ENCODE data around the gene ALDH16A1. TPM values are rescaled to one million over a fixed set of nuclear protein-coding genes. Genes with fewer than 3 reads are reported as not detected.
A peak's percentile ranks its signal among the peaks of the same experiment; 100 is the strongest.

The ALDH16A1 gene
- total and polyA plus RNA-seq, 2 donors (not counting 1 experiment from before 2014, with no cell fraction given), result 2.4 to 24.9 TPM

GRCh38 chr19:49423071-49423984, 29.7 kb upstream of the ALDH16A1 start, which contains the start of gene PTH2:
TSS of gene PTH2 (minus strand) at chr19:49423441. CDS start at chr19:49423339, 102 bp downstream.
- H3K4me2 ChIP-seq (ENCODE audit: extremely low read depth, insufficient read depth, low read length), result no peak within 1 kb of the TSS

GRCh38 chr19:49423985-49424303, 29.1 kb upstream of the ALDH16A1 start:
- no peaks in the 10 kb centered on the region for H3K9me3 ChIP-seq (ENCODE audit: control insufficient read depth, insufficient read depth, low read depth, low read length)
- no peak overlapping the region for H3K4me3 ChIP-seq (replicated peaks in 1 of 4; ENCODE audit: control extremely low read depth in 1 of 4, insufficient read depth in 1 of 4, low read depth in 3 of 4, low read length in 4 of 4)
- H3K4me2 ChIP-seq (ENCODE audit: extremely low read depth, insufficient read depth, low read length), result no peak overlapping the region
- H2AFZ ChIP-seq (ENCODE audit: low read length), result no peak overlapping the region
- no peak overlapping the region for H3K9ac ChIP-seq (ENCODE audit: insufficient read depth, low read length)
- H3K36me3 ChIP-seq (ENCODE audit: control insufficient read depth, insufficient read depth, low read length), result no peaks in the 10 kb centered on the region
- peaks cover 83% of the 10 kb centered on the region for H3K27me3 ChIP-seq (ENCODE audit: control insufficient read depth, insufficient read depth, low read length)
- no peak for TF ChIP-seq CTCF (conservative IDR thresholded peaks at IDR 0.05 in 1 of 2, IDR thresholded peaks at IDR 0.05 in 1 of 2; ENCODE audit: low read depth in 1 of 2, low read length in 2 of 2)
- no peak for TF ChIP-seq EZH2 (IDR thresholded peaks at IDR 0.05; ENCODE audit: low read length, missing control alignments)
- no peak overlapping the region for H3K27ac ChIP-seq (ENCODE audit: insufficient read depth, low read length)
- no peaks in the 10 kb centered on the region for H3K4me1 ChIP-seq (ENCODE audit: control insufficient read depth, extremely low read depth, insufficient read depth, low read length)
- DNase-seq (ENCODE audit: low read depth in 2 of 2), result no peak
- no peaks in the 10 kb centered on the region for H3K79me2 ChIP-seq (ENCODE audit: control insufficient read depth, insufficient read depth, low read length)
- no peaks in the 10 kb centered on the region for H4K20me1 ChIP-seq (ENCODE audit: control insufficient read depth, extremely low read depth, insufficient read depth, low read length)

More at GRCh38 chr19:49423071-49423984, 29.7 kb upstream of the ALDH16A1 start, which contains the start of gene PTH2:
- no peaks in the 10 kb centered on the region for H3K9me3 ChIP-seq (ENCODE audit: control insufficient read depth, insufficient read depth, low read depth, low read length)
- H3K4me3 ChIP-seq (replicated peaks in 1 of 4; ENCODE audit: control extremely low read depth in 1 of 4, insufficient read depth in 1 of 4, low read depth in 3 of 4, low read length in 4 of 4), result no peak within 1 kb of the TSS
- H3K9ac ChIP-seq (ENCODE audit: insufficient read depth, low read length), result no peak within 1 kb of the TSS
- H3K36me3 ChIP-seq (ENCODE audit: control insufficient read depth, insufficient read depth, low read length), result no peaks in the 10 kb centered on the region
- H3K27ac ChIP-seq (ENCODE audit: insufficient read depth, low read length), result no peak within 1 kb of the TSS
- no peak for DNase-seq (ENCODE audit: low read depth in 2 of 2)
- TF ChIP-seq CTCF (conservative IDR thresholded peaks at IDR 0.05 in 1 of 2, IDR thresholded peaks at IDR 0.05 in 1 of 2; ENCODE audit: low read depth in 1 of 2, low read length in 2 of 2) (no peak), EZH2 (IDR thresholded peaks at IDR 0.05; ENCODE audit: low read length, missing control alignments) (peak; percentile 44)
- H4K20me1 ChIP-seq (ENCODE audit: control insufficient read depth, extremely low read depth, insufficient read depth, low read length), result no peaks in the 10 kb centered on the region
- H3K79me2 ChIP-seq (ENCODE audit: control insufficient read depth, insufficient read depth, low read length), result no peaks in the 10 kb centered on the region
- H3K27me3 ChIP-seq (ENCODE audit: control insufficient read depth, insufficient read depth, low read length), result peaks cover 84% of the 10 kb centered on the region
- H2AFZ ChIP-seq (ENCODE audit: low read length), result no peak within 1 kb of the TSS
- no peaks in the 10 kb centered on the region for H3K4me1 ChIP-seq (ENCODE audit: control insufficient read depth, extremely low read depth, insufficient read depth, low read length)

- H3K9ac ChIP-seq (ENCODE audit: insufficient read depth, low read length), result no peak within 1 kb of the TSS
- no peak within 1 kb of the TSS for H3K4me3 ChIP-seq (replicated peaks in 1 of 4; ENCODE audit: control extremely low read depth in 1 of 4, insufficient read depth in 1 of 4, low read depth in 3 of 4, low read length in 4 of 4)
- DNase-seq (ENCODE audit: low read depth in 2 of 2), result no peak
- H4K20me1 ChIP-seq (ENCODE audit: control insufficient read depth, extremely low read depth, insufficient read depth, low read length), result no peaks in the 10 kb centered on the region
- H3K4me1 ChIP-seq (ENCODE audit: control insufficient read depth, extremely low read depth, insufficient read depth, low read length), result no peaks in the 10 kb centered on the region
- peaks cover 83% of the 10 kb centered on the region for H3K27me3 ChIP-seq (ENCODE audit: control insufficient read depth, insufficient read depth, low read length)
- no peak within 1 kb of the TSS for H2AFZ ChIP-seq (ENCODE audit: low read length)
- TF ChIP-seq CTCF (conservative IDR thresholded peaks at IDR 0.05 in 1 of 2, IDR thresholded peaks at IDR 0.05 in 1 of 2; ENCODE audit: low read depth in 1 of 2, low read length in 2 of 2), result no peak
- TF ChIP-seq EZH2 (IDR thresholded peaks at IDR 0.05; ENCODE audit: low read length, missing control alignments), result peak; percentile 8
- no peaks in the 10 kb centered on the region for H3K9me3 ChIP-seq (ENCODE audit: control insufficient read depth, insufficient read depth, low read depth, low read length)
- H3K36me3 ChIP-seq (ENCODE audit: control insufficient read depth, insufficient read depth, low read length), result no peaks in the 10 kb centered on the region
- no peaks in the 10 kb centered on the region for H3K79me2 ChIP-seq (ENCODE audit: control insufficient read depth, insufficient read depth, low read length)
- H3K4me2 ChIP-seq (ENCODE audit: extremely low read depth, insufficient read depth, low read length), result no peak within 1 kb of the TSS
- no peak within 1 kb of the TSS for H3K27ac ChIP-seq (ENCODE audit: insufficient read depth, low read length)
These were observed 27.8 kb upstream of the ALDH16A1 start, which contains the start of gene GFY for GRCh38 chr19:49425178-49425577. TSS of gene GFY (plus strand) at chr19:49425388. CDS start at chr19:49426431, 1,043 bp downstream.
